SK-N-SH (cell line): Measurements from ENCODE around the gene NISCH. TPM values are rescaled to one million over a fixed set of nuclear protein-coding genes. Genes with fewer than 3 reads are reported as not detected.

Source experiments
- CTCF ChIA-PET: fragments of 300-600, 350-600 bp; formaldehyde crosslinking; extraction: SDS; loops from one replicate; lab custom pipeline; 2021; lab: Yijun Ruan, JAX
- POLR2A ChIA-PET: fragments of 350-600 bp; sonication (Branson Sonifier 250); formaldehyde crosslinking; extraction: SDS; loops from one replicate; lab custom pipeline; 2020; ENCODE audit warnings: antibody characterized with exemption, inconsistent platforms; lab: Yijun Ruan, JAX
- DNase-seq: peaks from one replicate; pipeline ENCODE4 v3.0.0; 2012
- H2AFZ ChIP-seq: fragments of 200-600 bp; sonication (generic); 2 replicates; pipeline ENCODE4 v1.8.1; 2016; ENCODE audit warnings: antibody characterized with exemption, mild to moderate bottlenecking, low read depth
- H3F3A ChIP-seq: fragments of 200-600 bp; sonication (generic); replicated peaks from 2 replicates; pipeline ENCODE3; 2016; ENCODE audit warnings: antibody characterized with exemption, mild to moderate bottlenecking; ENCODE audit not compliant: insufficient read depth
- H3K27ac ChIP-seq, 2 experiments: fragments of 200-500 bp in 1 of 2; fragments of 200-600 bp in 1 of 2; sonication (Bioruptor generic) in 1 of 2; sonication (generic), shearing (Covaris generic) in 1 of 2; 2 replicates each; pipeline versions ENCODE4 v1.5.1 to v1.6.1; 2014 to 2016; ENCODE audit warnings: low read depth in 2 of 2, inconsistent platforms in 1 of 2, low read length in 1 of 2, mild to moderate bottlenecking in 1 of 2, mixed read lengths in 1 of 2
- H3K27me3 ChIP-seq: fragments of 200-600 bp; sonication (generic), shearing (Covaris generic); 2 replicates; pipeline ENCODE4 v1.6.1; 2016; ENCODE audit warnings: mixed run types; ENCODE audit not compliant: insufficient read depth
- H3K36me3 ChIP-seq, 2 experiments: fragments of 200-500 bp in 1 of 2; fragments of 200-600 bp in 1 of 2; sonication (Bioruptor generic) in 1 of 2; sonication (generic) in 1 of 2; replicated peaks in 1 of 2; 2 replicates each; pipeline versions ENCODE3 to v1.5.1; 2014 to 2016; ENCODE audit warnings: low read length in 1 of 2, mild to moderate bottlenecking in 1 of 2; ENCODE audit not compliant: insufficient read depth in 2 of 2, control insufficient read depth in 1 of 2
- H3K4me1 ChIP-seq, 2 experiments: fragments of 200-500 bp in 1 of 2; fragments of 200-600 bp in 1 of 2; sonication (Bioruptor generic) in 1 of 2; sonication (generic), shearing (Covaris generic) in 1 of 2; 2 replicates each; pipeline versions ENCODE4 v1.5.1 to v1.6.1; 2014 to 2016; ENCODE audit warnings: low read depth in 1 of 2, low read length in 1 of 2, mixed run types in 1 of 2; ENCODE audit not compliant: insufficient read depth in 2 of 2, control insufficient read depth in 1 of 2
- H3K4me2 ChIP-seq: fragments of 200-600 bp; sonication (generic), shearing (Covaris generic); 2 replicates; pipeline ENCODE4 v1.6.1; 2017; ENCODE audit warnings: mixed run types
- H3K4me3 ChIP-seq, 2 experiments: fragments of 200-500 bp in 1 of 2; fragments of 200-600 bp in 1 of 2; sonication (Bioruptor generic) in 1 of 2; sonication (generic), shearing (Covaris generic) in 1 of 2; 2 replicates each; pipeline versions ENCODE4 v1.5.1 to v1.8.1; 2014 to 2016; ENCODE audit warnings: low read depth in 2 of 2, inconsistent platforms in 1 of 2, low read length in 1 of 2, mild to moderate bottlenecking in 1 of 2, mixed read lengths in 1 of 2, moderate library complexity in 1 of 2
- H3K79me2 ChIP-seq: fragments of 200-600 bp; sonication (generic); 2 replicates; pipeline ENCODE4 v1.8.1; 2017; ENCODE audit warnings: mild to moderate bottlenecking; ENCODE audit not compliant: insufficient read depth
- H3K9ac ChIP-seq: fragments of 200-600 bp; sonication (generic); 2 replicates; pipeline ENCODE4 v1.6.1; 2017; ENCODE audit warnings: mixed run types
- H3K9me2 ChIP-seq: fragments of 200-600 bp; sonication (generic); 2 replicates; pipeline ENCODE4 v1.6.1; 2017; ENCODE audit warnings: mixed run types
- H3K9me3 ChIP-seq: fragments of 200-600 bp; sonication (generic); 2 replicates; pipeline ENCODE4 v1.6.1; 2017; ENCODE audit warnings: mixed run types, mild to moderate bottlenecking, moderate library complexity
- H4K20me1 ChIP-seq: fragments of 200-600 bp; sonication (generic); 2 replicates; pipeline ENCODE4 v1.6.1; 2017; ENCODE audit warnings: mild to moderate bottlenecking, mixed run types; ENCODE audit not compliant: insufficient read depth
- CHD2 ChIP-seq: fragments of 150-350 bp; IDR thresholded peaks from 2 replicates; pipeline ENCODE4 v1.6.1; 2018; ENCODE audit warnings: low read length; ENCODE audit not compliant: partially characterized antibody
- ELF1 ChIP-seq: IDR thresholded peaks from 2 replicates; pipeline ENCODE4 v1.4.0; 2012
- EP300 ChIP-seq, 2 experiments: IDR thresholded peaks; 2 replicates each; pipeline versions ENCODE4 v1.4.0 to v1.6.1; 2012; ENCODE audit warnings: borderline replicate concordance in 1 of 2, low read depth in 1 of 2, low read length in 1 of 2
- EZH2phosphoT487 ChIP-seq: fragments of 200-600 bp; sonication (generic); IDR thresholded peaks from 2 replicates; pipeline ENCODE4 v1.6.1; 2017; ENCODE audit warnings: low read depth, mixed run types, mild to moderate bottlenecking, antibody characterized with exemption, moderate library complexity, borderline replicate concordance
- FOSL2 ChIP-seq: IDR thresholded peaks from 2 replicates; pipeline ENCODE4 v1.4.0; 2012; ENCODE audit warnings: low read depth, mild to moderate bottlenecking, moderate library complexity, borderline replicate concordance
- FOXM1 ChIP-seq: IDR thresholded peaks from 2 replicates; pipeline ENCODE4 v1.4.0; 2012; ENCODE audit warnings: low read depth, mild to moderate bottlenecking
- GABPA ChIP-seq: IDR thresholded peaks from 2 replicates; pipeline ENCODE4 v1.4.0; 2012; ENCODE audit warnings: low read depth, mild to moderate bottlenecking
- GATA2 ChIP-seq: sonication (generic); formaldehyde crosslinking; IDR thresholded peaks from 2 replicates; pipeline ENCODE4 v1.5.0; 2020; ENCODE audit warnings: mild to moderate bottlenecking, missing genetic modification reagents
- JUND ChIP-seq: IDR thresholded peaks from 2 replicates; pipeline ENCODE4 v1.4.0; 2012
- MEF2A ChIP-seq: IDR thresholded peaks from 2 replicates; pipeline ENCODE4 v1.4.0; 2012; ENCODE audit warnings: low read depth, borderline replicate concordance
- MXI1 ChIP-seq: IDR thresholded peaks from 2 replicates; pipeline ENCODE4 v1.6.1; 2012; ENCODE audit warnings: mild to moderate bottlenecking, low read depth, low read length, improper control_type of control experiment
- POLR2AphosphoS5 ChIP-seq: IDR thresholded peaks from 2 replicates; pipeline ENCODE4 v1.6.1; 2012; ENCODE audit warnings: low read depth, low read length
- RAD21 ChIP-seq: IDR thresholded peaks from 2 replicates; pipeline ENCODE4 v1.6.1; 2012; ENCODE audit warnings: mild to moderate bottlenecking, low read length
- RFX5 ChIP-seq: IDR thresholded peaks from 2 replicates; pipeline ENCODE4 v1.6.1; 2012; ENCODE audit warnings: mild to moderate bottlenecking, improper control_type of control experiment, low read length
- RXRA ChIP-seq: IDR thresholded peaks from 2 replicates; pipeline ENCODE4 v1.4.0; 2012; ENCODE audit warnings: low read depth, mild to moderate bottlenecking, borderline replicate concordance
- SMC3 ChIP-seq: IDR thresholded peaks from 2 replicates; pipeline ENCODE4 v1.6.1; 2012; ENCODE audit warnings: low read depth, low read length, improper control_type of control experiment
- TAF1 ChIP-seq: IDR thresholded peaks from 2 replicates; pipeline ENCODE4 v1.6.1; 2012; ENCODE audit warnings: low read depth, mild to moderate bottlenecking, low read length, moderate library complexity, borderline replicate concordance
- TCF12 ChIP-seq: IDR thresholded peaks from 2 replicates; pipeline ENCODE4 v1.4.0; 2012
- WGBS: methylation state at CpG from one replicate; pipeline ENCODE4 v1.1.6; 2017; ENCODE audit warnings: low lambda C conversion rate; 5-methylcytosine and 5-hydroxymethylcytosine counted together
- polyA plus RNA-seq, 3 experiments: library from polyadenylated mRNA; depleted of rRNA; stranded (reverse); fragments of >200 nt; gene quantifications; 2 replicates each; pipeline ENCODE4 v1.2.3, GENCODE V29; 2012
- TF ChIP-seq, protein P1 (sequence below): fragments of 150-350 bp; IDR thresholded peaks from 2 replicates; pipeline ENCODE4 v1.6.1; 2017; ENCODE audit warnings: antibody characterized with exemption, low read length, low read depth, borderline replicate concordance
- TF ChIP-seq, protein P2 (sequence below): fragments of 150-350 bp; IDR thresholded peaks from 2 replicates; pipeline ENCODE4 v1.6.1; 2016; ENCODE audit warnings: mild to moderate bottlenecking, low read depth, low read length
- TF ChIP-seq, protein P3 (sequence below): IDR thresholded peaks from 2 replicates; pipeline ENCODE4 v1.4.0; 2012; ENCODE audit warnings: low read depth
- TF ChIP-seq, protein P4 (sequence below): IDR thresholded peaks from 2 replicates; pipeline ENCODE4 v1.4.0; 2012; ENCODE audit warnings: low read depth, borderline replicate concordance

Gene NISCH
- polyA plus RNA-seq, 1 of the 3 experiments (the other 2 are of a cell fraction): 77.5 TPM

DNA sequence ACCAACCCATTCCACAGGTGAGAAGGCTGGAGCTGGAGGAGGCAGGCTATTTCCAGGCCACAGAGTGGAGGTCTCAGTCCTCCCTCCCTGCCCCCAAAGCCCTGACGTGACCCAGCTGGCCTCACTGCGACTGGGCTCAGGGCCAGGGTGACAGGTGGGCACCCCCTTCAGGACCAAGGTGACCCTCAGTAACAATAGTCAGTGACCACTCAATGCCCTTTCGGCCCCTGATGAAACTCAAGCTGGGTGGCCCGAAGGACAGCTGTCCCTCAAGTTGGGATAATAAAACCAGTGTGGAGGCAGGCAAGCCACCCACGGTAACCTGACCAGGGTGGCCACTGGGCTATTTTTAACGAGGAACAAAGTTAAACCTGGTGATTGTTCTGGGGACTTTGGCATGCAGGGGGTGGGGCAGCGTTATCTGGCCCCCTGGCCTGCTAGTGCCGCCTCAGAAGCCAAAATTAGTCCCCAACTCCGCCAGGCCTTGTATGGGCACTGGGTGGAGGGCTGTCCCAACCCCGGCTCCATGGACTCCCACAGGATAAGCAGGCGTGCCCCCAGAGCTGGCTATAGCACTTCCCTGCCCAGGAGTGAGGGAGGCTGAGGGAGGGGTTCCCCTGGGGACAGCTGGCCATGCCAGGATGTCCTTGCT is 2.7 kb upstream of the NISCH start (continued):
- TF ChIP-seq, protein P1, sequence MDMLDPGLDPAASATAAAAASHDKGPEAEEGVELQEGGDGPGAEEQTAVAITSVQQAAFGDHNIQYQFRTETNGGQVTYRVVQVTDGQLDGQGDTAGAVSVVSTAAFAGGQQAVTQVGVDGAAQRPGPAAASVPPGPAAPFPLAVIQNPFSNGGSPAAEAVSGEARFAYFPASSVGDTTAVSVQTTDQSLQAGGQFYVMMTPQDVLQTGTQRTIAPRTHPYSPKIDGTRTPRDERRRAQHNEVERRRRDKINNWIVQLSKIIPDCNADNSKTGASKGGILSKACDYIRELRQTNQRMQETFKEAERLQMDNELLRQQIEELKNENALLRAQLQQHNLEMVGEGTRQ: no peak
- no peak for TF ChIP-seq FOSL2
- no peak for TF ChIP-seq GABPA
- TF ChIP-seq, protein P2, sequence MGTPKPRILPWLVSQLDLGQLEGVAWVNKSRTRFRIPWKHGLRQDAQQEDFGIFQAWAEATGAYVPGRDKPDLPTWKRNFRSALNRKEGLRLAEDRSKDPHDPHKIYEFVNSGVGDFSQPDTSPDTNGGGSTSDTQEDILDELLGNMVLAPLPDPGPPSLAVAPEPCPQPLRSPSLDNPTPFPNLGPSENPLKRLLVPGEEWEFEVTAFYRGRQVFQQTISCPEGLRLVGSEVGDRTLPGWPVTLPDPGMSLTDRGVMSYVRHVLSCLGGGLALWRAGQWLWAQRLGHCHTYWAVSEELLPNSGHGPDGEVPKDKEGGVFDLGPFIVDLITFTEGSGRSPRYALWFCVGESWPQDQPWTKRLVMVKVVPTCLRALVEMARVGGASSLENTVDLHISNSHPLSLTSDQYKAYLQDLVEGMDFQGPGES: no peak
- no peak for TF ChIP-seq POLR2AphosphoS5
- no peak for TF ChIP-seq FOXM1
- no peak for TF ChIP-seq SMC3
- no peak for TF ChIP-seq JUND
- TF ChIP-seq CHD2: no peak
- TF ChIP-seq, protein P3, sequence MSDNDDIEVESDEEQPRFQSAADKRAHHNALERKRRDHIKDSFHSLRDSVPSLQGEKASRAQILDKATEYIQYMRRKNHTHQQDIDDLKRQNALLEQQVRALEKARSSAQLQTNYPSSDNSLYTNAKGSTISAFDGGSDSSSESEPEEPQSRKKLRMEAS: no peak

DNA sequence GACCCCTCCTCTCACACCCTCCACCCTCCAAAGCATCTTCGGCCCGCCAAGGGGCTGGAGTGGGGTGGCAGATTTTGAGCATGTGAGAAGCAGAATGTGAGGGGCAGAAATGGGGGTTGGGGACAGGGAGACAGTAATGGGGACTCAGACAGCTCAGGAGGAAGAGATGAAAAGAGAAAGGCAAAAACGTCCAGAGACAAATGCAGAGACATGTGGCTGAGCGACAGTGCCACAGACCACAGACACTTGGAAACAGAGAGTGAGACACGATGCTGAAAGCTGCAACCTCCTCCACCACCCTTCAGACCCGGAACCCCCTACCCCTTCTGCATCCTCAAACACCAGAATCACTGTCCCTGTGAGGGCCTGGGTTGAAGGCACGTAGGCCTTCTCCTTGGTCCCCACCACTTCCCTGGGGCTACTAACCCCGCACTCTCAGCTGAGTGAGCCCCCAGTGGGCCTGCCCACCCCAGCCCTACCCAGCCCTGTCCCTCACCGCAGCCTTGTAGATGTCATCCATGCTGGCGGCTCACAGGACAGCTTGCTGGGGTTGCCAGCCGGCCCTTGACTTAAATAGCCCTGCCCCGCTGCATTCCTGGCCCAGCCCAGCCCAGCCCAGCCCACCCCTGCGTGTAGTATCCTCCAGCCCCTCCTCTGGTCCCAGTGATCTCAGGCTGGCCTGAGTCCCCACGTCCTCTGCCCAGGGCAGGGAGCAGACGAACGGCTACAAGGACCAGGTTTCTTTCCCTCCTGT is 1.7 kb upstream of the NISCH start, which contains the start of gene TNNC1:
Gene TNNC1, minus strand, starts transcription at position 546 of the 754 bp plus-strand sequence. Its CDS starts 26 bp downstream, at position 520.
- H4K20me1 ChIP-seq: peaks cover 6% of the 10 kb centered on the region
- peak within 1 kb of the TSS in 1 of 2 experiments; percentile 29; a peak in 2 of 4 replicates for H3K27ac ChIP-seq
- no peak for DNase-seq
- 81% methylated on average over 10 of the region's 16 CpGs for WGBS
- H2AFZ ChIP-seq: peak within 1 kb of the TSS; percentile 82; the same call in 1 of the 2 replicates
- H3K9ac ChIP-seq: peak within 1 kb of the TSS; percentile 15; the same call in 1 of the 2 replicates
- no peaks in the 10 kb centered on the region for H3K27me3 ChIP-seq
- POLR2A ChIA-PET: interaction anchor here (0.6 kb wide), 2 partner anchors 117 to 286 kb away, joined by 3 to 4 read pairs; no protein-coding TSS in a partner anchor
- H3K9me3 ChIP-seq: no peaks in the 10 kb centered on the region
- no peaks in the 10 kb centered on the region for H3K9me2 ChIP-seq
- H3K79me2 ChIP-seq: peaks cover 35% of the 10 kb centered on the region
- peaks cover 8 to 29% of the 10 kb centered on the region in 2 experiments for H3K4me1 ChIP-seq
- H3K36me3 ChIP-seq: peaks cover 12 to 15% of the 10 kb centered on the region in 2 experiments
- TF ChIP-seq EP300 (IDR thresholded peaks at IDR 0.05; ENCODE audit: borderline replicate concordance in 1 of 2, low read depth in 1 of 2, low read length in 1 of 2) (no peak), GATA2 (CRISPR knock-in tag) (no peak), TCF12 (no peak), POLR2AphosphoS5 (no peak), EZH2phosphoT487 (no peak), TAF1 (no peak), MEF2A (no peak), RXRA (no peak), RFX5 (no peak), ELF1 (no peak), JUND (no peak), RAD21 (no peak), MXI1 (no peak)
- TF ChIP-seq, protein P4, sequence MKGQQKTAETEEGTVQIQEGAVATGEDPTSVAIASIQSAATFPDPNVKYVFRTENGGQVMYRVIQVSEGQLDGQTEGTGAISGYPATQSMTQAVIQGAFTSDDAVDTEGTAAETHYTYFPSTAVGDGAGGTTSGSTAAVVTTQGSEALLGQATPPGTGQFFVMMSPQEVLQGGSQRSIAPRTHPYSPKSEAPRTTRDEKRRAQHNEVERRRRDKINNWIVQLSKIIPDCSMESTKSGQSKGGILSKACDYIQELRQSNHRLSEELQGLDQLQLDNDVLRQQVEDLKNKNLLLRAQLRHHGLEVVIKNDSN: no peak
- TF ChIP-seq, protein P1: no peak
- H3F3A ChIP-seq: peaks cover 4% of the 10 kb centered on the region
- CTCF ChIA-PET: interaction anchor here (0.7 to 16.5 kb wide), 6 partner anchors 19 to 649 kb away, joined by 3 to 578 read pairs (median 4); no protein-coding TSS in a partner anchor
- H3K4me3 ChIP-seq: no peak within 1 kb of the TSS
- peak within 1 kb of the TSS; percentile 99 for H3K4me2 ChIP-seq
